ENCODE results near the gene METTL22.

The METTL22 gene

GRCh38 chr16:8632675-8633182 is 11.2 kb downstream of the METTL22 start:
- TF ChIP-seq CTCF (IDR thresholded peaks at IDR 0.05; ENCODE audit: extremely low read depth, missing control alignments): no peak
- DNase-seq (ENCODE audit: low spot score): no peak

GRCh38 chr16:8634991-8635736 is 13.7 kb downstream of the METTL22 start:
- DNase-seq (ENCODE audit: low spot score): no peak
- TF ChIP-seq CTCF (IDR thresholded peaks at IDR 0.05; ENCODE audit: extremely low read depth, missing control alignments): no peak

GRCh38 chr16:8639694-8640093 is 18.2 kb downstream of the METTL22 start:
- no peak for TF ChIP-seq CTCF (IDR thresholded peaks at IDR 0.05; ENCODE audit: extremely low read depth, missing control alignments)

GRCh38 chr16:8641671-8642070 is 20.2 kb downstream of the METTL22 start:
- DNase-seq (ENCODE audit: low spot score): no peak
- no peak for TF ChIP-seq CTCF (IDR thresholded peaks at IDR 0.05; ENCODE audit: extremely low read depth, missing control alignments)

More at GRCh38 chr16:8639694-8640093, 18.2 kb downstream of the METTL22 start:
- no peak for DNase-seq (ENCODE audit: low spot score)

GRCh38 chr16:8642146-8642545 is 20.6 kb downstream of the METTL22 start:
- TF ChIP-seq CTCF (IDR thresholded peaks at IDR 0.05; ENCODE audit: extremely low read depth, missing control alignments): no peak
- no peak for DNase-seq (ENCODE audit: low spot score)

GRCh38 chr16:8644211-8645140 is 23.0 kb downstream of the METTL22 start:
- TF ChIP-seq CTCF (IDR thresholded peaks at IDR 0.05; ENCODE audit: extremely low read depth, missing control alignments): no peak
- DNase-seq (ENCODE audit: low spot score): no peak

- no peak for DNase-seq (ENCODE audit: low spot score)
- no peak for TF ChIP-seq CTCF (IDR thresholded peaks at IDR 0.05; ENCODE audit: extremely low read depth, missing control alignments)
Measured at GRCh38 chr16:8645141-8645521, 23.6 kb downstream of the METTL22 start.

Data from GM20000 (cell line).